HG03135 (cell line): ENCODE measurements around the gene RRBP1.
"Not testable (repeated sequence)": the region's sequence is repeated elsewhere in the genome, so short reads cannot be mapped to it uniquely, and the experiment has no call there.

Experiments used
- ATAC-seq: cut with Tn5 transposase; IDR thresholded peaks from one replicate; pipeline ENCODE4 v1.9.1; 2021; ENCODE audit warnings: mild to moderate bottlenecking, moderate library complexity; ENCODE audit not compliant: unreplicated experiment

Gene RRBP1

GRCh38 chr20:17708675-17709360, 26.8 kb upstream of the RRBP1 start:
- no peak for ATAC-seq

DNA sequence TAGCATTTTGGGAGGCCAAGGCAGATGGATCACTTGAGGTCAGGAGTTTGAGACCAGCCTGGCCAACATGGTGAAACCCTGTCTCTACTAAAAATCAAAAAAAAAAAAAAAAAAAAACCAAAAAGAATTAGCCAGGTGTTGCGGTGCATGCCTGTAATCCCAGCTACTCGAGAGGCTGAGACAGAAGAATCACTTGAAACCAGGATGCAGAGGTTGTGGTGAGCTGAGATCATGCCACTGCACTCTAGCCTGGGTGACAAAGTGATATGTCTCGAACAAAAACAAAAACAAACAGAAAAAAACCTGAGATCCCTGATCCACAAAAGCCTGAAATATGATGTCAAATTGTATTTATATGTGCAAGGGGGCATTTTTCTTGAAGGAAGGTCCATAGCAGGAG, 25.9 kb upstream of the RRBP1 start:
- ATAC-seq = not testable (repeated sequence)

GRCh38 chr20:17706632-17707031, 24.6 kb upstream of the RRBP1 start:
- no peak for ATAC-seq

DNA sequence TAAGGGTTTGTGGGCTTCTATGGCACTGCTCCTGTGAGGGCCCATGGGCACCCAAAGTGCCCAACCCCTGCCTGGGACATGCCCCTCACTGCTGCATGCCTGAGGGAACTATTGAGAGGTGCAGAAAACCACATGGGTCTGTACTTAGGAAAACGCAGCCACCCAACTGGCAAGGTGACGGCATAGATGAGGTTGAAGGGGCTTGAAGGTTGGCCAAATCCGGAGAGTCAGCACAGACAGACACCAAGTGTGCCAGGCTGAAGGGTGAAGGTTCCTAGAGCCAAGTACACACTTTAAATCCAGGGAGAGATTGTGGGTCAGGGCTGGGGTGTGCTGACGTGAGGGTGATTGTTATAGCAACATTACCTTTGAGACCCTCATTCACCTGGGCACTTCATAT, 23.9 kb upstream of the RRBP1 start:
- ATAC-seq = no peak

DNA sequence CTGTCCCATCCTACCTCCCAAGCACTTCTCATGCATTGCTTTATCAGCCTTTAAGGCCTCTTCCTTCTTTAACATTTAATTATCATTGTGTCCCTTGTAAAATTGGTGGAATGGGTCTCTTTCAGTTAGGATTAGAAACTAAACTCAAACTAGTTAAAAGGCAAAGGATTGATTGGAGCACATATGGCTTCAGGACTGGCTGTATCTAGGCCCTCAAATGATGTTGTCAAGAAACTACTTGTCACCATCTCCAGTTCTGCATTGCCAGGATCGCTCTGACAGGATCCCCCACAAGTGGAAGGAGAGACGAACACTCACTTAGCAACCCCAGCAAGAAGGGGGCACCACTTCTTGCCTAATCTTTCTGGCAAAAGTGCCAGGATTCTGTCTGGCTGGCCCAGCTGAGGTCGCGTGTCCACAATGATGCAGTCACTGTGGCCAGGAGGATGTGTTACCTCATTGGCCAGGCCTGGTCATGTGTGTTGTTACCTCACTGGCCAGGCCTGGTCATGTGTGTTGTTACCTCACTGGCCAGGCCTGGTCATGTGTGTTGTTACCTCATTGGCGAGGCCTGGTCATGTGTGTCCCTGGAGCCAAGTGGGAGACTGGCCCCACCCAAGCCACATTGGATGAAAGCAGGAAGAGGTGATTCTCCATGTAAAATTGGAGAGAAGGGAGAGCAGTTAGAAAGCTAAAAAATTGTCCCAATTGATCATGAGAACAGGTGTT, 22.7 kb upstream of the RRBP1 start:
- ATAC-seq = no peak

DNA sequence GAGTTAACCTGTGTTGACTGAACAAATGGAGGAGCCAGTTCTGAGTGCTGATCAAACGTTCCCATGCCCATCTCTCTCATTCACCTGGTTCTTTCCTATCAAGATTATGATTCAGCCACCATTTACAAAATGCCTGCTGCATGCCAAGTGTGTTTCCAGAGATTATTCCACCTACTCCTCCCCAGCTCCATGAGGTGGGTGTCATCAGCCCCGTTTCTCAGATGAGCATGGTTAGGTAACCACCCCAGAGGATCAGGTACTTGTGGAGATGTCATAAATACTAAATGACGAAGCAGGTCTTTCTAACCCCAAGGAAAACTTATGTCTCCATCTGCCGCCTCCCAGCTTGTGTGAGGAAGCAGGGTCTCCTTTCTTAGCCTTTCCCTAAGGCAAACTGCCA, 19.8 kb upstream of the RRBP1 start:
- no peak for ATAC-seq

GRCh38 chr20:17700637-17701036, 18.6 kb upstream of the RRBP1 start:
- ATAC-seq = no peak

- ATAC-seq = no peak
These were observed 17.9 kb upstream of the RRBP1 start, which contains the start of gene BANF2 for GRCh38 chr20:17699931-17700351. Gene BANF2 (plus strand): TSS chr20:17699966. CDS start chr20:17725026, 25,060 bp downstream.

DNA sequence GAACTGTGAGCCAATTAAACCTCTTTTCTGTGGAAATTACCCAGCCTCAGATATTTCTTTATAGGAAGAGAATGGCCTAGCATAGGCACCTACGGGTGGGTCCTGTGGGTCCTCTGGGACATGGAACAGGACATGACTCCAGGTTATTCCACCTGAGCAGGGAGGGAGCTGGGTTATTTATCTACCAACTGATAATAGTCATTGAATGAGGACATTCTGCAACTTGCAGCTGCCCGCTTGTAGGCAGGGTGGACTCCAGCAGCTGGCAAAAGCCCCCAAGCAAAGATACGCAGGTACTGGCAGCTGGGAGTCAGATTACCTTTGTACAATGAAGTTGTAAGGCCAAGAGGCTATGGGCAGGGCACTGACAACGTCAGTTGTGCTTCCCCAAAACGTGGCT, 16.3 kb upstream of the RRBP1 start:
- no peak for ATAC-seq

- ATAC-seq = no peak
These were observed 15.1 kb upstream of the RRBP1 start for GRCh38 chr20:17697171-17697570.

DNA sequence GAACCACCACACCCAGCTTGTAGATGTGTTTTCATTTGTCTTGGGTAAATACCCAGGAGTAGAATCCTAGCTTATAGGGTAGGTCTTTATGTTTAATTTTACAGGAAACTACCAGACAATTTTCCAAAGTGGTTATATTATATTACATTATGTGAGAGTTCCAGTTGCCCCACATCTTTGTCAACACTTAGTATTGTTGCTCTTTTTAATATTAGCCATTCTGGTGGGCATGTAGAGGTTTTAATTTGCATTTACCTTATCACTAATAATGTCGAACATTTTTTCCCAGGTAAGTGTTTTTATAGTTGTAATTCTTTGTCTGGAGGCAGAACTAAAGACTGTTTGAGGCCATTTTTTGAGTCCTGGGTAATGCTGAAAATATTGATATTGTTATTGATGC, 14.2 kb upstream of the RRBP1 start:
- no peak for ATAC-seq

- no peak for ATAC-seq
These were observed 12.7 kb upstream of the RRBP1 start for GRCh38 chr20:17694767-17695166.

- no peak for ATAC-seq
These were observed 11.5 kb upstream of the RRBP1 start for GRCh38 chr20:17693444-17694001.

GRCh38 chr20:17691758-17692157, 9.7 kb upstream of the RRBP1 start:
- no peak for ATAC-seq

- no peak for ATAC-seq
These were observed 8.1 kb upstream of the RRBP1 start for GRCh38 chr20:17690144-17690543.

DNA sequence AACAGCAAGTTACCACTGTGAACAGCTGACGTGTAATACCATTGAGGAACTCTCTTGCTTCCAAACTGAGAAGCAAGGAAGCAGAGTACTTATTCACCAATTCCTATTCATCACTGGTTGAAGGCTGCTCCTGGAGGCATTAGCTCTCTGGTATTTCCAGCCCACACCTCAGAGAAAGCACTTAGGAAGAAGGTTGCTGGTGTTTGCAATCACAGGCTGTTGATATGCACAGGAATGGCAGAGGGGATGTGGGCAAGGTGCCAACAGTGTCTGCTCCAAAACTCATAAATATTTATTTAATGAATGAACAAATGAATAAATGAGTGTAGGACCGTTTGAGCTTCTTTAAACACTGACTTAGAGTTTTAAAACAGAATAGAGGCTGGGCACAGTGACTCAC, 6.9 kb upstream of the RRBP1 start:
- ATAC-seq = no peak

GRCh38 chr20:17687800-17688199, 5.8 kb upstream of the RRBP1 start:
- ATAC-seq = no peak

DNA sequence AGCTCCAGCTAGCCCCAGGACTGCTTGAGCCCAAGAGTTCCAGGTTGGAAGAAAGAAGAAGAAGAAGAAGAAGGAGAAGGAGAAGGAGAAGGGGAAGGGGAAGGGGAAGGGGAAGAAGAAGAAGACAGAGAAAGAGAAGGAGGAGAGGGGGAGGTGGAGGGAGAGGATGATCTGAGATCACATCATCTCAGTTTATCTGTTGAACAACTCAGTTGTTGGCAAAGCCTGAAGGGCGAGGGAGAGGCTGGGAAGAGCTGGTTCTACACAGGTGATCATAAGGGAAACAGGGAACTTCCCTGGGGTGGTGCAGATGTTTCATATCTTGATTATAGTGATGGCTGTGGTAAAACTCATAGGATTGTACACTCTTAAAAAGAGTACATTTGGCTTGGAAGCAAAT, 3.1 kb upstream of the RRBP1 start:
- no peak for ATAC-seq

DNA sequence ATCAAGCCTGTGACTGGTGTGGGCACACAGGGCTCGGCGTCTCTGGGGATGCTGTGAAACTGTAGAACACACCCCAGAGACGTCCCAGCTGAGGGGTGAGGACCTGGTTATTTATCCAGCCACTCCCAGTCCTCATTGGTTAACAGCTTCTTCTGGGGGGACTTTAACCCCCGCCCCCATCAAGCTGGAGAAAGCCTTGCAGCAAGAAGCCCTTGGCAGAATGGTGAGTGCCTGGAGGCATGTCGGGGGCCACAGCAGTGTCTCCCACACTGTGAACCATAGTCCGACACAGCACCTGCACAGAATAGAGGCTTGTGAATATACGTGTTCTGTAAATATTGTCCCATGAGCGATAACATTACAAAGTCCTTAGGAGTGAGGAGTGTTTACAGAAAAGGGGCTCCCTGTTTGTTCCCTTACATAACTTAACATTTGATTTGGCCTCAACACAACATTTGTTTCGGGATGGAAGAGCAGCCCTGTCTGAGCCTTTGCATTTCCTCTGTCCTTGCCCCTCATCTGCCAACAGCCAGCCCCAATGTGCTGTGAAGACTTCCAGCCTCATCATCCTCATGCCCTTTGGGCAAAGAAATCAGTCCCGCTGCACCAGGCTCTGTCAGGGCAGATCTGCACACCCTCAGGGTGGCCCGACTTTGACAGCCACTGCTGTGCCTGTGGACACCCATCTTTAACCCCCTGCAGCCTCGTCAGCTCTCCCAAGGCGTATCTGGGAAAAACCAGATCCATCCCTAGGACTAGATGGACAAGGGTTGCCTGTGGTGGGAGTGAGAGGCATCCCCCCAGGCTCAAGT, 2.2 kb upstream of the RRBP1 start:
- no peak for ATAC-seq

DNA sequence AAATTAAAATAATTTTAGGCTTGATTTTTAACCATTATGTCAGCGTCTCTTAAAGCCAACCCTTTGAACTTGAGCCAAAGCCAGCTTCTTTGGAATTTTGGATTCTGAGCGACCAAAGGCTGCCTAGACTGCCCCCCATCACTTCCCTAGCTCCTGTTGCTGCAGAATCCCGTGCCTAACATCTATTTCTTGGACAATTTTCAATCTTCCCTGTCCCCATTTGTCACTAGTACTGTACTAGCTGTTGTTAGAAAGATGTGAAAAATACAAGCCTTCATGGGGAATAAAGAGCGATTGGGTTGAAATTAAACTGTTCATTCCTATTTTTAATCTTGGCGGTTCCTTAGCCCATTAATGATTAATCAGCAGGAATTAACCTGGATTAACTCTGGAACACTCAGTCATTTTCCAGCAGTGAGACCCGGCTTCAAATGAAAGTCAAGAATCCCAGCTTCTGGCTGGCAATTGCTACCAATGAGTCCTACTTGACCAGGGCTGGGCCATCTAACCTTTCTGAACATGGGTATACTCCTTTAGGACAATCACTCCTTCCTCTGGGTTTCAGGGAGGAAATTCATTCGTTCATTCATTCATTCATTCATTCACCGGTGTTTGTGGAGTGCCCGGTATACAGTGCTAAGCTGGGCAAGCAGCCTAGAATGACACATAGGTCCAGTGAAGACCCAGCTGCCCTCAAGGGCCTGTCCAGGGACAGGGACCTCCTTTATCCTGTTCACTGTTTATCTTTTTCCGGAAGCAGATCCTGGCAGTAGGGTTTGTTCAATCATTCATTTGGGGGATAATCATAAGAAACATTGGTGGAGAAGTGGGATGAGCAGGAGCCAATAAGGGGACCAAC, 1.4 kb upstream of the RRBP1 start:
- ATAC-seq = no peak

DNA sequence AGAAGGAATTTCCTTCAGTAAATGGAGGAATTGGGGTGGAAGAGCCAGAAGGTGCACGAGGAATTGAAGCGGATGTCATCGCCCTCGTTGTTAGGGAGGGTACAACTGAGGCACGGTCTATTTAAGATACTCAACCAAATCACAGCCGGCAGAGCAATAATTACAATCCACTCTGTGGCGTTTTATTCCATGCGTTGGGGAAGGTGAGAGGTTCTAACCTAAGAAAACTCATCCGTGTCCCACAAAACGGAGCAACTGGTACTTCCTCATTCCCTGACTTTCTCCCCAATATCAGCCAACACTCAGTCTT, 802 bp upstream of the RRBP1 start:
- no peak for ATAC-seq
